Epithelial cell of proximal tubule (primary cell): ENCODE results near the gene TJP1. TPM values are rescaled to one million over a fixed set of nuclear protein-coding genes. Genes with fewer than 3 reads are reported as not detected.

Experiments used
- DNase-seq: peaks from one replicate; pipeline ENCODE4 v3.0.0-alpha.2; 2011; ENCODE audit warnings: low read depth
- H3K4me3 ChIP-seq: 2 replicates; pipeline ENCODE4 v1.5.1; 2011; ENCODE audit warnings: low read depth, mild to moderate bottlenecking, low read length
- total RNA-seq: library from RNA; depleted of rRNA; stranded (reverse); fragments of >200 nt; gene quantifications from 2 replicates; pipeline ENCODE4 v1.2.3, GENCODE V29; 2015
- TF ChIP-seq, protein P1 (sequence below): conservative IDR thresholded peaks from 2 replicates; pipeline ENCODE4 v1.5.1; 2012; ENCODE audit warnings: low read depth, mild to moderate bottlenecking, low read length

Gene TJP1
- total RNA-seq, 1 donor from 2014 or later = 106 TPM

DNA sequence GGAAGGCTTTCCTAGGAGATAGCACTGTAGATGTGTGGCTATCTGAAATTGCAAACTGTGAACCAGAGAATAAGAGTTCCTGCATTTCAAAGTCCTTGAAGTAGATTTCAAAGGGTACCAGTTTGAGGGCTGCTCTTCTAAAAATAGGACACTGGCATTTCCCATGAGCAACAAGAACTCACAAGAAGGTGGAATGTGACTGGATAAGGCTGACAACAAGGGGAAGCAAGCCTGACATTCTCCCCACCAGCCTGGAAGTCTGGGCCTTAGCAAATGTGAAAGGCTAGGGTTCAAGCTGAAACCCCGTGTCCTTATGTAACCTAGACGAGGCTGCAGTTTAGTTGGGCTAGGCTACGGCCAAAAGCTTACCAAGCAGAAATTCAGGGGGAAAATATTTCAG is 18.7 kb upstream of the TJP1 start:
- TF ChIP-seq, protein P1, sequence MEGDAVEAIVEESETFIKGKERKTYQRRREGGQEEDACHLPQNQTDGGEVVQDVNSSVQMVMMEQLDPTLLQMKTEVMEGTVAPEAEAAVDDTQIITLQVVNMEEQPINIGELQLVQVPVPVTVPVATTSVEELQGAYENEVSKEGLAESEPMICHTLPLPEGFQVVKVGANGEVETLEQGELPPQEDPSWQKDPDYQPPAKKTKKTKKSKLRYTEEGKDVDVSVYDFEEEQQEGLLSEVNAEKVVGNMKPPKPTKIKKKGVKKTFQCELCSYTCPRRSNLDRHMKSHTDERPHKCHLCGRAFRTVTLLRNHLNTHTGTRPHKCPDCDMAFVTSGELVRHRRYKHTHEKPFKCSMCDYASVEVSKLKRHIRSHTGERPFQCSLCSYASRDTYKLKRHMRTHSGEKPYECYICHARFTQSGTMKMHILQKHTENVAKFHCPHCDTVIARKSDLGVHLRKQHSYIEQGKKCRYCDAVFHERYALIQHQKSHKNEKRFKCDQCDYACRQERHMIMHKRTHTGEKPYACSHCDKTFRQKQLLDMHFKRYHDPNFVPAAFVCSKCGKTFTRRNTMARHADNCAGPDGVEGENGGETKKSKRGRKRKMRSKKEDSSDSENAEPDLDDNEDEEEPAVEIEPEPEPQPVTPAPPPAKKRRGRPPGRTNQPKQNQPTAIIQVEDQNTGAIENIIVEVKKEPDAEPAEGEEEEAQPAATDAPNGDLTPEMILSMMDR = no peak
- no peak for DNase-seq
- no peak overlapping the region for H3K4me3 ChIP-seq

DNA sequence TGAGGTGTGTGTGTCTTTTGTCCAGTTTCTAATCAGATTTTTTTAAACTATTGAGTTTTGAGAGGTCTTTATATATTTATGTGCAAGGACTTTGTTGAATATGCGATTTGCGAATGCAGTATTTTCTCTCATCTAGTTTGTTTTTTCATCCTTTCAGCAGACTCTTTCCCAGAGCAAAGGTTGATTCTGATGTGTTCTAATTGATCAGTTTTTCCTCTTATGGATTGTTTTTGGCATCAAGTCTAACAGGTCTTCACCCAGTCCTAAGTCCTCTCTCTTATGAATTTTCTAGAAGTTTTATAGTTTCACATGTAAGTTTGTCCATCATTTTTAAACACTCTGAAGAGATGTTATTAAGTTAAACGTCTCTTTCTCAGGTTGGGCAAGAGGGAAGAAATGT is 17.8 kb upstream of the TJP1 start:
- DNase-seq = no peak
- TF ChIP-seq, protein P1 = no peak

DNA sequence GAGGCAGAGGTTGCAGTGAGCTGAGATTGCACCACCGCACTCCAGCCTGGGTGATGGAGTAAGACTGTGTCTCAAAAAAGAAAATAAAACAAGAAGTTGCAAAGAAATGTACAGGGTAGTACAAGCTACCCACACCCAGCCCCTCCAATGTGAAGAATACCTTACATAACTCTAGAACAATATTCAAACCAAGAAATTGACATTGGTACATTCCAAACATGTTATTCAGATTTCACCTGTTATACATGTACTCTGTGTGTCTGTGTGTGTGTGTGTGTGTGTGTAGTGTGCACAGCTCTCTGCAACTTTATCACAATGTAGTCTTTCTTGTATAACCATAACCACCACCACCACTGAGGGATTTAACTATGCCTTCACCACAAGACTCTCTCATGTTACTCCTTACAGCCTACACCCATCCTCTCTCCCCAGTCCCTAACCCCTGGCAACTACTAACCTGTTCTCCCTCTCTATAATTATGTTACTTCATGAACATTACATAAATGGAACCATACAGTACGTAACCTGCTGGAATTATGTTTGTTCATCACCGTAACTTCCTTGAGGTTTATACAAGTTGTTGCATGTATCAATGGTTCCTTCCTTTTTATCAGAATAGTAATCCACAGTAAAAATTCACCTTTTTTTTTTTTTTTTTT is 16.2 kb upstream of the TJP1 start:
- TF ChIP-seq, protein P1 = no peak
- no peak for DNase-seq
- no peak overlapping the region for H3K4me3 ChIP-seq

More for the DNA sequence above, 17.8 kb upstream of the TJP1 start:
- H3K4me3 ChIP-seq = no peak overlapping the region

DNA sequence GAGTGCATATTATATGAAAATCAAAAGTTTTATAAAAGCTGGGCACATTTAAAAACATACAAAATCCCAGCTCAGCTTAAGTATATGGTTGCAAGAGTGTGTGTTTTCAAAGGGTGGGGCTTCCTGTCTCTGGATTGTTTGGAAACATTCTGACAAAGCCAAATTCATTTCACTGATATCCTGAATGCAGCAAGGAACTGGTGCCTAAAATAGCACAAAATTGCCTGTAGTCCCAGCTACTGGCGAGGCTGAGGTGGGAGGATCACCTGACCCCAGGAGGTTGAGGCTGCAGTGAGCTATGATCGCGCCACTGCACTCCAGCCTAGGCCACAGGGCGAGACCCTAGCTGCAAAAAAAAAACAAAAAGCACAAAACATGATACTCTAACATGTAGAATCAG is 13.0 kb upstream of the TJP1 start:
- no peak overlapping the region for H3K4me3 ChIP-seq
- no peak for DNase-seq
- TF ChIP-seq, protein P1 = no peak

DNA sequence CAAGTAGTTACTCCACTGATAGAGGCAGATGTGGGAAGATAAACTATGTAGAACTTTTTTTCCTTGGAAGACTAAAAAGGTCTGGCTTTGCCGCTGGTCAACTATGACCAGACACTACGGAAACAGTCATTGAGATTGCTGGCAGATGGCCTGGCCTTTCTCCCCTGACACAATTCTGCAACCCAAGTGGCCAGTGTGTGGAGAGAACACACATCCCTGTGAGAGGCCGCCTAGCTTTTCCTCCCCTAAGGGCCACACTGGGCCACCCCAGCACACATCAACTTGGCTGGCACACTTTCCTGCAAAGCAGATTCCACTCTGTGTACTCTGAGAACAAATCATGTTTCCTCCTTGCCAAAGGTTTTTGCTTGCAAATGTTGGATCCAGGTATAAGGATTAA is 10.4 kb upstream of the TJP1 start:
- TF ChIP-seq, protein P1 = no peak
- DNase-seq = no peak
- H3K4me3 ChIP-seq = no peak overlapping the region

DNA sequence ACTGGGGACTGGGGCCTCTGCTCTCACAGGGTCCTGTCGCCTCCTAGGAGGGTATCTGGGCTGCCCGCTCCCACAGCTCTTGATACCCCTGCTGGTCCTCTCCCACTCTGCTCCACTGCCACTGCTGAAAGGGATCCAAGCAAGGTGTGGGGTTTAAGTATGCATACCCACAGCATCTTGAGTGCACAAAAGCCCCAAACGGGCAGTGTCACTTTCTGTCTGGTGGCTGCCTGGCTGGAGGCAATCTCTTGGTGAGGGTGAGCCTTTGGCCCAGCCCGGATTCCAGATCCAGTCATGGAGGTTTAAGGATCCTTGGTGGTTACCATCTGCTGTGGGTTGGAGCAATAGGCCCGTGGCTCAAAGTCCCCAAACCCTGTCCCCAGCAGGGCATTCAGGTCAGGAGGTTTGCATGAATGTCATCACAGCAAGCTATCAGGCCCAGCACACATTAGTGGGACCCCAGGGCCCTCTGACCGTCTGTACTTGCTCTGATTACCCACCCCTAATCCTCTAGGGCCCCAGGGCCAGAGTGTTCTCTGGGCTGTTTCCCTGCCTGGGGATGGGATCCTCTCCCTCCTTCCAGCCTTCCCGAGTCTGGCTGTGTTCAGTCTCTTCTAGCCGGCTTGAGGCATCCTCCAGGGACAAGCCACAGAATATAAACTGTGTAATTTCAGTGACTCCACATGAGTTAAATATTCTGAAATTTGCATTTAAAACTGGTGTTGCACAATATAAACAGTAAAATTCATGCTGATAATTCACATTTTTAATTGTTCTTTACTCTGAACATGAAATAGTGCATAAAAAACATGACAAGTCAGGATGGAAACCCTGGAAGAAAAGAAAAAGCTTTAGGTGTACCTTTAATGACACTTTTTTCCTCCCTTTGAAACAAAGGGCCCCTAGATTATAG is 4.9 kb upstream of the TJP1 start:
- H3K4me3 ChIP-seq = no peak overlapping the region
- TF ChIP-seq, protein P1 = no peak
- no peak for DNase-seq
